Esophagus muscularis mucosa (tissue), 3 donors: Measurements from ENCODE around the gene SELP.

ENCODE experiments used
- CTCF ChIP-seq, 3 experiments: fragments of 200-600 bp in 2 of 3; fragments of 450-650 bp in 1 of 3; sonication (generic) in 2 of 3; IDR thresholded peaks; one replicate each; pipeline ENCODE4 v1.5.1; 2017 to 2019; ENCODE audit warnings: antibody characterized with exemption in 3 of 3, mild to moderate bottlenecking in 2 of 3, moderate library complexity in 1 of 3
- POLR2A ChIP-seq: fragments of 450-650 bp; IDR thresholded peaks from one replicate; pipeline ENCODE4 v1.6.1; 2017; ENCODE audit warnings: antibody characterized with exemption, moderate library complexity, mild to moderate bottlenecking, low read depth

- TF ChIP-seq CTCF (IDR thresholded peaks at IDR 0.05) (no peak), POLR2A (no peak)
Measured at GRCh38 chr1:169538998-169539871, 90.7 kb downstream of the SELP start.
